Measurements from ENCODE around the gene CDON.
"Not testable (repeated sequence)": the region's sequence is repeated elsewhere in the genome, so short reads cannot be mapped to it uniquely, and the experiment has no call there.

The CDON gene

DNA sequence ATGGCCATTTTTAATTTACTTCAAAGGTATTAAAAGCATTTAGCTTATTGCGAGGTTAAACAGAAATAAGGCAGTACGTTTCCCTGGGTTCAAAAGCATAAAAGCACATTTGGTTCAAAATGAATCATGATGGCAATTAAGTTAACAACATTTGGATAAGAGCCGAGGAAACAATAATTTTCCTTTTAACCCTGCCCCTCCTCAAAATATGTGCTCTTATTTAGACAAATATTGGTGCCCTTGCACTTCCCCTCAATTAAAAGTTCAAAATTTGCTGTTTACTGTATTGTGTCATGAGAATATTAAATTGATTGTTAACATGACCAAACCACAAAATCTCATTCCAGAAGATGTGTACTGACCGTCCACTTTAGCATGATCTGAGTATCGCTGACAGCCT, 68.2 kb downstream of the CDON start:
- no peak for DNase-seq (ENCODE audit: low read depth)

DNA sequence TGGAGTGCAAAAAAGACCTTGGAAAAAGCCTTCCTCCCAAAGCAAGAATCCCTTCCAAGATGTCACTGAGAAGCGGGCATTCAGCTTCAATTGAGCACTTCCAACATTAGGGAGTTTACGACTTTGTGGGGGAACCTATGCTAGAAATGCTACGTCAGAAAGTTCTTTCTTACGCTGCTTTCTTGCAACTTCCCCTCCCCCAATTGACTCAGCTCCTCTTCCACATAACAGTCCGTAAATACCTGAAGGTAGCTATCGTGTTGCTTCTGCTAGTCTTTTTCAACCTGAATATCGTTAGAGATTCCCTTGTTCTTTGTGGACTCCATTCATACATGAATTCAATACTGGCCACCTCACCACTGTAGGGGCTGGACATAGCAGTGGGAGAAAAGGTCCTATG, 69.8 kb downstream of the CDON start:
- no peak for DNase-seq (ENCODE audit: low read depth)

DNA sequence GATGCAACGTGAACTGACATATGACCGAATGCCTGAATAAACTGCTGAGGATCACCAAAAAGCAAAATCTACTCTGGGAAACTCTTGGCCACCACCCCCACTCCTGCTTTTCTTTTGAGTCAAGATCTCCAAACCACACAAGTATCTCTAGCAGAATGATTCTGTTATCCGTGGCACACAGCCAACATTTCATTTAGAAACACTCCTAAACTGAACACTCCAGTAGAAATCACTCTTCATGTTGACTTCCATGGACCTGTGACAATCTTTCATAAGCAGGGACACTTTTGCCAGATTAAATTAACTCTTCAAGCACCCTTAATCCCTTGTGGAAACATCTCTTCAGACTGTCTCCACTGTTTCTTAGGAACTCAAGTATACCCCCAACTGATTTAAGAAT, 72.4 kb downstream of the CDON start:
- peak; percentile 23 for DNase-seq (ENCODE audit: low read depth)

DNA sequence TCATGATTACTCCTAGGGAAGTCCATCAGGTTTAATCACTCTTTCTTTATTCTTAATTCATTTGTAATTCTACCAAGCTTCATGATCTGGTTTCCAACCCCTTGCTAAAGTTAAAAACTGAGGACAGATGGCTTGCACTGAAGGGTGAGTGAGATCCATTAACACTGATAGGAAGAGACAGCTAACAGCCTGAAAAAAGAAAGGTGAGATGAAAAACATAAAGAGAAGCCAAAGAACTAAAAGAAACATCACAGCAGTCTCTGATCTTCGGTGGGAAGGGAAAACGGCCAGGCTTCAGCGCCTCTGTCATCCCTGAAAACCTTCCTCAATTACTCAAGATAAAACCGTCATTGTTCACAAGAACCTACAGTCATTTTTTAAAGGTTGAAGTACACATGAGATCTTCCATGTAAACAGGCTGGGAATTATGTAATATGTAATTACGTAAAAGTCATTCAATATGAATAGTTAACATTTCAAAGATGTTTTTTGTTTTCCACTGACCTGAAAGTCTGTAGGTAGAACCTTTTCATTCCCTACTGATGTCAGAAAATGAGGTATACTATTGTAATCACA, 75.5 kb downstream of the CDON start:
- DNase-seq (ENCODE audit: low read depth), result no peak

DNA sequence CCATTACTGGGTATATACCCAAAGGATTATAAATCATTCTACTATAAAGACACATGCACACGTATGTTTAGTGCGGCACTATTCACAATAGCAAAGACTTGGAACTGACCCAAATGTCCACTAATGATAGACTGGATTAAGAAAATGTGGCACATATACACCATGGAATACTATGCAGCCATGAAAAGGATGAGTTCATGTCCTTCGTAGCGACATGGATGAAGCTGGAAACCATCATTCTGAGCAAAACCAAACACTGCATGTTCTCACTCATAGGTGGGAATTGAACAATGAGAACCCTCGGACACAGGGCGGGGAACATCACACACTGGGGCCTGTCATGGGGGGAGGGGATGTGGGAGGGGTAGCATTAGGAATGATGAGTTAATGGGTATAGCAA, 76.7 kb downstream of the CDON start:
- not testable (repeated sequence) for DNase-seq (ENCODE audit: low read depth)

DNA sequence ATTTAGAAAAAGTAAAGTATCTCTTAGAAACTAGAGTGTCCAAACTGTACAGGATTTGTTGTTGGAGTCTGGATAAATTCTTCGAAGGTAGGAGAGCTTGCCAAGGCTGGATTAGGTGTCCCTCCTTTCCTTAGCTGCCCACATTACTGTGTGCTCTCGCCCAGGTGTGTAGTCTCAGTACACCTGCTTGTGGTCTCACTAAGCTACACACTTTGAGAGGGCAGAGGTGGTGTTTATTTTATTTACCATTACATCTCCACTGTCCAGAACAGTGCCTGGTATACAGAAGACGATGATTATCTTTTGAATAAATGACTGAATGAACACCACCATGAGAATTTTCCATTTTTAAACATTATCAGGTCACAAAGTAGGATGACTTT, 80.3 kb downstream of the CDON start:
- no peak for DNase-seq (ENCODE audit: low read depth)

DNA sequence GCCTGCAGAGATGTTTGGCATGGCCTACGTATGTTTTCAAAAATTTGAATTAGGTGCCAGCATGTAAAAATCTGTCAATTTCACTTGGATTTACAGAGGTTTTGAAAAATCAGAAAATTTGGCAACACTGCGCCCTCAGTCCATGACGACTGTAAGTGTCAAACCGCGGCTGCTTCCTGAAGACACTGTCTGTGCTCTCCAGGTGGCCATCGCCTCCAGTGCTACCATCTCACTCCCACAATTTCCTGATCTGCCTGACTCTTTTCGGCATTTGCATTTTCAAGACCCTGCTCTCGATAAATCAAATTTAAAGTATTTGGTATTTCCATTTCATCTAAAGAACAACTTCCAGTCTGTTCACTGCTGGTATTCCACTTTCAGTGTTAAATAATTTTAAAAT, 82.2 kb downstream of the CDON start:
- DNase-seq (ENCODE audit: low read depth), result no peak

DNA sequence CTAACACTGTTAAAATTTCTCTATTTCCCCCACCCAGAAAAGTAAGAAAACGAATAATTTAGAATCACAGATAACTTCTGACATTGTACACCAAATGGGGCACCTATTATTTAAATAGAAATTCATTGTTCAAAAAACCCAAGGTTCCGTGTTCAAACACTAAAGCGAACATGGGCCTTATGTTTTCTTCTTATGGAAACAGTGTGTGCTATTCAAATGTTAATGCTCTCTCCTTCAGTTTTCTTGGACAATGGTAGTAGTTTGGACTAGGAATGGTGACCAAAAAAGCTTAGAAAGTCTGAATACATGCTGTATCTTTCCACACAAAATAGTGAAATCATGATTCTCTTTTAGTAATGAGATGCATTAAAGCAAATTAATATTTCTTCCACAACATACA, 83.2 kb downstream of the CDON start:
- DNase-seq (ENCODE audit: low read depth), result no peak

DNA sequence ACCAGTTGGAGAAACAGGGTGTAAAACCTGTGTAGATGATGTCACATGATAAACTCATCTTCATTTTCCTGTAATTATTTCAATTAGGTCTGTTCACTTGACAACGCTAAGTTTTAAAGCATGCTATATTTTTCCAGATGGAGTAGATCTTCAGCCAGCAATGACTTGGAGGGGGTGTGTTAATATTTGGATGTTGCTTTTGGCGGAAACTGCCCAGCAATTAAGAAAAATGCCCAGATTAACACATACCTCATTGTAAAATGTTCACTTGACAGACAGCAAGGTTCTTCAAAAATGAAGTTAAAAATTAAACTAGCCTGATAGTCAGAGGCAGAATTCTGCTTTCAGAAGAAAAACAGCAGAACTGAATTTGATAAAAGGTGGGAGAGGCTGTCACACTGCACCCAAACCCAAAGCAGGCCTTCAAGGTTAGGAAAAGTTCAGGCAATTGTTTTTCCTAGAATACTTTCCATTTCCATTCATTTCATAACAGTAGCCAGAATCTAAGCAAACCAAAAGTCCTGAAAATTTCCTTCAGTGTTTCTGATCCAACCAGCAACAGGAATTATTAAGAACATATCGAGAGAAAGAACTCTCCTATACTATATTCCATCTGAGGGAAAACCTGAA, 83.8 kb downstream of the CDON start:
- DNase-seq (ENCODE audit: low read depth), result no peak

DNA sequence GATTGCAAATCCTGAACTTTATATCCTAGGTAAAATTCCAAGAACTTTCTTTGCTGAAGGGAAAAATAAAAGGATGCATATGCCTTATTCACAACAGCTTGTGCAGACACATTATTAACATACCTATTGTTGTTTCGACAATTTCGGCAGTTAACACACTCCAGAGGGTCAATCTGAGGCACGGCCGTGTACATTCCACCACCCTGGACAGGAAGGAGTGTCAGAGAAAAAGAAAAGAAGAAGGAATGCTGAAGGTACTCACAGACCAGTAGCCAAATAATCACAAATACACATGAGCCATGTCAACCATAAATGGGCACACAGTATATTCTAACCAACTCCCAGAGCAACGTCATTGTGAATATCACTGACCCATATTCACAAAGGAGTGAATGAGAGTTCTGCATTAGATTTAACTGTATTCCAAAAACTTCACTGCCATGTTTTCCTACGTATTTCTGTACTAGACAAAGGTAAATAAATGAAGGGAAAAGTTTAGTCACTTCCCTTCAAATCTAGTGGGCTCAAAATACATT, 84.4 kb downstream of the CDON start:
- DNase-seq (ENCODE audit: low read depth), result no peak

DNA sequence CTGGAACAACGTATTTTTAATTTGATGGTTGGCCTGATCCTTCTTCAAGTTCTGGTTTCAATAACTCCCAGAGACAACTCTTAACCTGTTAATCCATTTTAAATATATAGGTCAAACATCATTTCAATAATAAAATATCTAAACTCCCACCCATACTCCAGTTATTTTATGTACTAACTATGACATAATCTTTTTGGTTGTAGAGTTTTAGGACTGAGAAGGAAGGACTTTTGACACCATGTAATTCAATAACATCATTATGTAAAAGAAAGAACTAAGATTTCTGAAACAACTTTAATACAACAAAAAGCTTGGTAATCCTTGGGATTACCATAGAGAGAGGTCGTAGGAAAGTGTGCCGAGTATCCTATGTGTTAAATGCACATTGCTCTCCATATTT, 85.3 kb downstream of the CDON start:
- no peak for DNase-seq (ENCODE audit: low read depth)

DNA sequence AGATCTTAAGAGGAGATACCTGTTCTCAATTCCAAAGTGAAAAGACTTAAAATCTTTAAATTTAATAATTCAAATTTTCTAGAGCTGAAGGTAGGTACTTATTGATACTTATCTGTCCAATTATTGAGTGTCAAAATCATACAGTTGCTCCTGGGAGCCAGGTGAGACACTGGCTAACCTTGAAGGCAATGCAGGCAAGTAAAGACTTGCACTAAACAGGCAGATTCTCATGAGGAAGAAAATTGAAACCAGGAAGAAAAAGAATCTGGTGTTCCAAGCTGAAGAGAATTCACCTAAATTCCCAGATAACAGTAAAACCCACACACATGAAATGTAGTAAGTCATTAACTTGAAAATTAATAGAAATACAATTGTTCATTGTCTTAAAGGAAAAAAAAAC, 86.5 kb downstream of the CDON start:
- no peak for DNase-seq (ENCODE audit: low read depth)

DNA sequence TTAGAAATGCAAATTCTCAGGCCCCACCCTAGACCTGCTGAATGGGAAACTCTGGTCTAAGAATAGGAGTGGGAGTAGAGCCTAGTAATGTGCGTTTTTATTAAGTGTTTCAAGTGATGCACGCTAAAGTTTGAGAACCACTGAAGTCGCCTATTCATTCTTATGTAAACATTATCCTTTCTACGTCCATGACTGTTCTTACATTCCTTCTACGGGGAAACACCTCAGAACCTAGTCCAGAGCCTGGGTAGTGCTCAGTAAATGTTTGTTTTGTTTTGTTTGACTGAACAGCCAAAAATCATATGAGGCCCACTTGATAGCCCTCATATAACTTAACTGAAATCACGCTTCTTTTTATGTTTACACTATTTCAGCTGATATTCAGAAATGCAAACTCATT, 87.0 kb downstream of the CDON start:
- DNase-seq (ENCODE audit: low read depth), result no peak

DNA sequence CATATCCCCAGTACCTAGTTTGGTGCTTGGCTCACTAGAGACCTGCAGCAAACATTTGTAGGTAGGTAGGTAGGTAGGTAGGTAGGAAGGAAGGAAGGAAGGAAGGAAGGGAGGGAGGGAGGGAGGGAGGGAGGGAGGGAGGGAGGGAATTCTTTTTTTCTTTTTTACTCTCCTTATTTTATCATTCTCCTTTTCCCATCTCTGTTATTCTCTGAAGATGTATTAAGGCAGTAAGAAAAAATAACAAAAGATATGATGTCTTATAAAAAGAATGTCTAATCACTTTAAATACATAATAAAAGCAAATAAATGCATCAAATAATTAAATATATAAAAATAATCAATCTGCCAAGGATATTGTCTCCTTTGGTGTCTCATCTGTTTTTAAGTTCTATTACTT, 88.4 kb downstream of the CDON start:
- no peak for DNase-seq (ENCODE audit: low read depth)

DNA sequence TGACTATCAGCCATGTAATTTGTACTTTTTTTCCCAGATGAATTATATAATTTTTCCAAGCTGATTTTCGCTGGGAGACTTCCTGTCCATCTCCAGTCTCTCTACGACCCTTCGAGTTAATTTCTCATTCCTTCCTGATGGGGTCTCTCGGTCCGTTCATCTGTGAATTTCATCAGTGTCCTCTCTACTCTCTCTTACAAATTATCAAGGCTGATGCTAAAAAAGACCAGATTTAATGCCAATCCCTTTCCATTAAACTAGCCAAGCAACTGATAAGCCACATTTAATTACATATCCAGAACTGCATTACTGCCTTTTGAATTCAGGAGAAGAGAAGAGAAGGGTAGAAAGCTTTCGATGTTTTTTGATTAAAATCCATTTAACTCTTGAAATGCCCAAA, 91.0 kb downstream of the CDON start:
- no peak for DNase-seq (ENCODE audit: low read depth)

DNA sequence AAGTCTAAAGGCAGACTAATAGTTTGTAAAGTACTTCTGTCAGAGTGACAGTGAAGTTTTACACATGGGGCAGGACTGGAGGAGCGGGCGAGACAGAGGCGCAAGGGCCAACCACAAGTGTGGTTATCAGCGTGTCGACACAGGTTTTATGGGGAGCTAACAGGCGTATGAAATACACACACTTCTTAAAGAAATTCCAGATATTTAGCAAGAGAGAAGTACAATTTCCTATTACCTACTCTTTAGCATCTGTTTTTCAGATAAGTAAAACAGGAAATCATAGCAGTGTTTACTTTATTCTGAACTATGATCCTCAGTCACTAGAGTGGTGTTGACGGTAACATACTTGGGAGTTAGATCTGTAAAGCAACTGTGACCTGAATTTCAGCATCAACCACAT, 94.3 kb downstream of the CDON start:
- no peak for DNase-seq (ENCODE audit: low read depth)

DNA sequence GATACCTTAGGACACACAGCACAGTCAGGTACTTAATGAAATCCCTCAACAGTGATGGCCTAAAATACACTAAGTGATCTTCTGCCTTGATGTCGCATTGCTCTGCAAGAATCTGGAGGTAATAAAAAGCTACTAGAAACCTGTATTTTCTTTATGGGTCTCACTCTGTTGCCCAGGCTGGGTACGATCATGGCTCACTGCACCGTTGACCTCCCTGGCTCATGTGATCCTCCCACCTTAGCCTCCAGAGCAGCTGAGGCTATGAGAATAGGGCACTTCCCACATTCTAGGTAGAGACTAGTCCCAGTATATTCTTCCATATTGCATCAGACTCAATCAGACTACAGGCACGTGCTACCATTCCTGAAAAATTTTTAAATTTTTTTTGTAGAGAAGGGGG, 95.2 kb downstream of the CDON start:
- no peak for DNase-seq (ENCODE audit: low read depth)

DNA sequence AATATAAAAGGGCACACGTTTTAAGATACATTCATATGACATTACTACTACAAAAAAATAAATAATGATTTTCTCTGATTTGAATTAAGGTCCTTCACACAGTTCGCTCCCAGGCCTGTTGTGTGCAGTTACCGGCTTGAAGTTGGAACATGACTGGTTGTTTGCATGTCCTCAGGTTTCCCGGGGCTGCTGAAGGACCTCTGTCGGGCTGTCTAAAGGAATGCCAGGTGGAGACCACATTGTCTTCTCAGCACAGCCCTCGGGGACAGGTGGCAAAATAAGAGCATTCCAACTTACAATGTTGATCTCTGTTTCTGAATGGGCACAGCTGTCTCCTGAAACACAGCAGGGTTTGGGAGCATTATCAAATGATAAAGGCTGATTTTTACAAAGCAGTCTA, 101.9 kb downstream of the CDON start:
- no peak for DNase-seq (ENCODE audit: low read depth)

DNA sequence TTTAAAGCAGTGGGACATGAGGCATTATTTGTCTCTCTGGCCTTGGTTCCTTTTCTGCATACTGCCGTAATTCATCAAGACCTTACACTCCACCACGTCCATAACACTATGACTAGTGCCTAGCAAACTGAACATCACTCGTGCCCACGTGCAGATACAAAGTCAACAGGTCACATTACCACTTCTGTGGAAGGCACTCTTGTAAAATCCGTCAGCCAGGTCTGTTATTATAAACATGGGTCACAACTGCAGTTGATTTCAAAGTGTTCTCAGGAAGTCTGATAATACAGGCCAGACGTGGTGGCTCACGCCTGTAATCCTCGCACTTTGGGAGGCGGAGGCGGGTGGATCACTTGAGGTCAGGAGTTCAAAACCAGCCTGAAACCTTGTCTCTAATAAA, 102.7 kb downstream of the CDON start:
- DNase-seq (ENCODE audit: low read depth), result no peak

DNA sequence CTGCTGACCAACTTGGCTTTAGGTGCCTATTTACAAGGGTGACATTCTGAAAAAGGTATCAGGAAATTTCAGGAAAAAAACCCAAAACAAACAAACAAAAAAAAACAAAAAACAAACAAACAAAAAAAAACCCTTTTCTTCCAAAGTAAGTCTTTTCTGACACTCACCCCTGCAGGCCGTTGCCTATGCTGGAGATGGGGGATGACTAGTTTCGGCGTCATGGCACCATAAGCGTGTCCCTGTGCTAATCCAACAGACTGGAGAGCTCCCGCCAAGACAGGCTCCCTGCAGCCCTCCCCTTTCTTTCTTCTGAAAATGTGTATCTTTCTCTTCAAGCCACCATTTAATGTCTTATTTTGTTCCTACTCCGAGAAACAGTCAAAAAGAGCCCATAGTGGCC, 103.2 kb downstream of the CDON start:
- DNase-seq (ENCODE audit: low read depth), result no peak

DNA sequence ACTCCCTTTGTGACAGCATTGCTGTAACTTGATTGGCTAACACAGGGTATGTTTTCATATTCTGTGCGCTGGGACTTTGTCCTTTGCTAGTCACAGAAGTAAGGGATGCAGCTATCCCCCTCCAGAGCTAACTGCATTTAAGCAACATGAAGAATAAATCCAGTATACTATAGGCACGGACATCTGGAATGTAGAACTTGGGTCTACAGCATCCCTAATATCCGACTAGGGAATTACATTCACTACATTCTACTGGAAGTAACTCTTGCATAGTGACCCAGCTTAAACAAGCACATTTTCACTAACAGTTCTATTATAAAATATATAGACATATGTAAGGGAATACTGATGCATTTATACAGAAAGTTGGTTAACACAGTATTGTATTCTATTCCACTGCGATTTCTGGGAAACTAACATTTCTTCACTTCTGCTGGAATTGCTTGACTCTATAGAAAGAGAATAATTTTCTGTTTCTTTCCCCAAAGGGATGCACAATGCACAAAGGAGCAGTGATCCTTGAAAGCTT, 103.7 kb downstream of the CDON start:
- no peak for DNase-seq (ENCODE audit: low read depth)

DNA sequence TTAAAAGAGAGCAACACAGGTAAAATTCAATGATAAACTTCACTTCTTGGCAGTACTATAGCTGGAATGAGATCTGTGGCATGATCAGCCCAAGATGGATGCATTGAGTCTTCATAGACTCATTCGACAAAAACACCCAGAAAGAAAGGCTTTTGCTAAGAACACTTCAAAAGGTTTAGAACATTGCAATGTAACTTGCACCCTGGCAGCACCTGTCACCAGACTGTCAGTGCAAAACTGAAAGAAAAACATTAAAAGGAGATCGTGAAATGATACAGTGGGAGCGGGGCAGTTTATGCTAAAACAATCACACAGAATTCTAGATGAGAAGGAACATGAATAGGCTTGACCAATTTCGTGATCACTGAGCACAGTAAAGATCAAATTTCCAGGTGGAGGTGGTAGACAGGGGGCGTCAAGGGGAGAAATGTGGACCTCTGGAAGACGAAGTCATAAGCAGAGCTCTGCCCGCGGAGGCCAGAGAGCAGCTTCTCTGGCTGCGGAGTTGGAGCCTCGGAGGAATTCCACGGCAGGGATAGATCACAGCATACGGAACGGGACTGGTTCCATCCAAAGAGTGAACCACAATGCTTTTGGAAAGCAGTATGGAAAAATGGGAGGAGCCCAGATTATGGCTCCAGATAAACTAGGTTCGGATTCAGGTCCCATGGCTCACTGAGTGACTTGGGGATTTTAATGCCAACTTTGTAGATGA, 104.9 kb downstream of the CDON start:
- no peak for DNase-seq (ENCODE audit: low read depth)

DNA sequence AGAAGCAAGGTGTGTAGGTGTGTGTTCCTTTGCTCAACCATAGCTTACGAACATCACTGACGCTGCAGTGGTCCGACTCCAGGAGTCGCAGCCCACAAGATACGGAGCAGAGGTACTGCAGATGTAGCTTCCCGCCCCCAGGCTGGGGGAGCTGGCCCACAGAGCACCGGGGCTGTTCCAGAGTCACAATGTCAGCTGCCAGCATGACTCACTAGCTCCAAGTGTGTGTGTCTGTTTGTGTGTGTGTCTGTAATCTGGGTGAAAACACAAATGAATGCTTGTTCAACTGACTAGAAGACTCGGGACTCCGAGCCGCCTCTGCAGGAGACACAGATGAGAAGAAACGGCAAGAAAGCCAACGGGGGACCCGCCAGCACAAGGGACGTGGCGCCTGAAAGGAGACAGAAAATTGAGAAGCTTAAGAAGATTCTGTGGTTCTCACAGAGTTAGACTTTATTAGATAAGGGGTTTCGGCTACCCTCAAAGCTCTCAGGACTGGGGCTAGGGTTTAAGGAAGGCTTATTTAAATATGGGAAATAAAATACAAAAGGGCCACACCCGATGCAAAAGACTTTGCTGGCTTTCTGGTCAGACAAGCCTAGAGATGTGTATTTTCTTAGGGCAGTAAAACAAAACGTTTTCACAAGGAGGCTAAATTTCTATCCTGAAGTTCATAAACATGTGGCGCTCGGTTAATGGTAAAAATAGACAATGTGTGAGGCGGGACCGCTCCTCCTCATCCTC, 106.1 kb downstream of the CDON start:
- DNase-seq (ENCODE audit: low read depth), result no peak
